ENCODE results near the gene APOBEC2.

Gene APOBEC2

GRCh38 chr6:41059556-41059955 is 6.6 kb downstream of the APOBEC2 start:
- DNase-seq (ENCODE audit: low spot score), result no peak

GRCh38 chr6:41061196-41061726 is 8.3 kb downstream of the APOBEC2 start:
- no peak for DNase-seq (ENCODE audit: low spot score)

GRCh38 chr6:41062056-41062455 is 9.1 kb downstream of the APOBEC2 start:
- no peak for DNase-seq (ENCODE audit: low spot score)

- DNase-seq (ENCODE audit: low spot score), result no peak
Measured at GRCh38 chr6:41063884-41064285, 10.9 kb downstream of the APOBEC2 start.

GRCh38 chr6:41064841-41065240 is 11.8 kb downstream of the APOBEC2 start:
- no peak for DNase-seq (ENCODE audit: low spot score)

GRCh38 chr6:41065550-41066026 is 12.6 kb downstream of the APOBEC2 start:
- no peak for DNase-seq (ENCODE audit: low spot score)

GRCh38 chr6:41066867-41067304 is 13.9 kb downstream of the APOBEC2 start:
- peak; percentile 68 for DNase-seq (ENCODE audit: low spot score)

GRCh38 chr6:41071501-41071922 is 18.5 kb downstream of the APOBEC2 start:
- no peak for DNase-seq (ENCODE audit: low spot score)

GRCh38 chr6:41071923-41072835 is 19.2 kb downstream of the APOBEC2 start, which contains the start of gene OARD1:
OARD1 (minus strand) TSS chr6:41072356; CDS start chr6:41071634, 722 bp downstream.
- peak; percentile 100 for DNase-seq (ENCODE audit: low spot score)

- no peak for DNase-seq (ENCODE audit: low spot score)
Measured at GRCh38 chr6:41072836-41073202, 19.8 kb downstream of the APOBEC2 start, which contains the start of gene NFYA. NFYA (plus strand) TSS chr6:41072974; CDS start chr6:41079090, 6,116 bp downstream.

- DNase-seq (ENCODE audit: low spot score), result peak; percentile 77
Measured at GRCh38 chr6:41073203-41073967, 20.4 kb downstream of the APOBEC2 start.

- DNase-seq (ENCODE audit: low spot score), result peak; percentile 24
Measured at GRCh38 chr6:41073968-41074691, 21.1 kb downstream of the APOBEC2 start.

GRCh38 chr6:41074692-41075436 is 21.9 kb downstream of the APOBEC2 start:
- DNase-seq (ENCODE audit: low spot score), result no peak

GRCh38 chr6:41075651-41076626 is 22.9 kb downstream of the APOBEC2 start:
- no peak for DNase-seq (ENCODE audit: low spot score)

GRCh38 chr6:41077536-41077935 is 24.5 kb downstream of the APOBEC2 start:
- DNase-seq (ENCODE audit: low spot score), result no peak

GRCh38 chr6:41078101-41078500 is 25.1 kb downstream of the APOBEC2 start:
- DNase-seq (ENCODE audit: low spot score), result no peak

- no peak for DNase-seq (ENCODE audit: low spot score)
Measured at GRCh38 chr6:41079080-41079479, 26.1 kb downstream of the APOBEC2 start.

GRCh38 chr6:41080621-41081020 is 27.6 kb downstream of the APOBEC2 start:
- DNase-seq (ENCODE audit: low spot score), result peak; percentile 37

GRCh38 chr6:41083072-41083471 is 30.1 kb downstream of the APOBEC2 start:
- DNase-seq (ENCODE audit: low spot score), result no peak

GRCh38 chr6:41085182-41085581 is 32.2 kb downstream of the APOBEC2 start:
- DNase-seq (ENCODE audit: low spot score), result no peak
